HG02885 (cell line): ENCODE measurements around the gene TNFAIP3.
A peak's percentile ranks its signal among the peaks of the same experiment; 100 is the strongest.
"Not testable (repeated sequence)": the region's sequence is repeated elsewhere in the genome, so short reads cannot be mapped to it uniquely, and the experiment has no call there.

Experiments
- ATAC-seq: cut with Tn5 transposase; IDR thresholded peaks from one replicate; pipeline ENCODE4 v1.9.1; 2021; ENCODE audit warnings: mild to moderate bottlenecking; ENCODE audit not compliant: unreplicated experiment, poor library complexity

TNFAIP3 gene

DNA sequence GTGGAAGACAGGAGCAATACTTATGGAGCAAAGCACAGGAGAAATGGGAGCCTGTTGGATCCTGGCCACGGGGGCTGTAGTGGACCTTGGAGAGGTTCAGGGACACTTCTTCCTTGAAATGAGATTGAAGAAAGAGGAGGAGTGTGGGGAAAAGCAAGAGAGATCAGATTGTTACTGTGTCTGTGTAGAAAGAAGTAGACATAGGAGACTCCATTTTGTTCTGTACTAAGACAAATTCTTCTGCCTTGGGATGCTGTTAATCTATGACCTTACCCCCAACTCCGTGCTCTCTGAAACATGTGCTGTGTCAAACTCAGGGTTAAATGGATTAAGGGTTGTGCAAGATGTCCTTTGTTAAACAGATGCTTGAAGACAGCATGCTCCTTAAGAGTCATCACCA lies 22.7 kb upstream of the TNFAIP3 start:
- not testable (repeated sequence) for ATAC-seq

DNA sequence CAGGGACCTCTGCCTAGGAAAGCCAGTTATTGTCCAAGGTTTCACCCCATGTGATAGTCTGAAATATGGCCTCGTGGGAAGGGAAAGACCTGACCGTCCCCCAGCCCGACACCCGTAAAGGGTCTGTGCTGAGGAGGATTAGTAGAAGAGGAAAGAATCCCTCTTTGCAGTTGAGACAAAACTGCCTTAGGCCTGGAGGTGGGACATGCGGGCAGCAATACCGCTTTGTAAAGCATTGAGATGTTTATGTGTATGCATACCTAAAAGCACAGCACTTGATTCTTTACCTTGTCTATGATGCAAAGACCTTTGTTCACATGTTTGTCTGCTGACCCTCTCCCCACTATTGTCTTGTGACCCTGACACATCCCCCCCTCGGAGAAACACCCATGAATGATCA lies 22.3 kb upstream of the TNFAIP3 start:
- ATAC-seq, result not testable (repeated sequence)

GRCh38 chr6:137845460-137845859 lies 21.6 kb upstream of the TNFAIP3 start:
- ATAC-seq, result no peak

GRCh38 chr6:137846274-137846673 lies 20.8 kb upstream of the TNFAIP3 start:
- ATAC-seq, result no peak

DNA sequence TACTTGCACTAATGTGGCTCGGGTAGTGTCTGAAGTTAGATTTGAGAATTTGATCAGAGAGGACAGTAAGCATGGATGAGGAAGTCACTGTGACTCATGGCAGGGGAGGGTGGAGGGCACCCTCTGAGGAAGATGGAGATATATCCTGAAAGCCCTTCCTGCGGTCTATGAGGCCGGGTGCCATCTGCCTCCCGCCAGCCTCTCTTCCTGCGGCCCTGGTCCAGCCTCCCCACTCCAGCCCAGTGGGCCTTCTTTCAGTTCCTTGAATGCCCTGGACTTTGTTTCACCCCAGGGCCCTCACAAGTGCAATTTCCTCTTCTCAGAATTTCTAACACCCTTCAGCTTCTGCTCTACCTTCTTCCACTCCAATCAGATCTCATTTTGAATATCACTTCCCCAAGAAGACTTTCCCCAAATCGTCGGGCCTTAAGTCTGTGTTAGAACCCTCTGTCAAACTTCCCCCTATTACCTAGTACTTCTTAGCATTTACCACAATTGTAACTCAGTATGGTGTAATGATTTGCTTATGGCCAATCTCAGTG lies 20.2 kb upstream of the TNFAIP3 start:
- peak; percentile 58 for ATAC-seq

- no peak for ATAC-seq
Measured at GRCh38 chr6:137847748-137848147, 19.3 kb upstream of the TNFAIP3 start.

DNA sequence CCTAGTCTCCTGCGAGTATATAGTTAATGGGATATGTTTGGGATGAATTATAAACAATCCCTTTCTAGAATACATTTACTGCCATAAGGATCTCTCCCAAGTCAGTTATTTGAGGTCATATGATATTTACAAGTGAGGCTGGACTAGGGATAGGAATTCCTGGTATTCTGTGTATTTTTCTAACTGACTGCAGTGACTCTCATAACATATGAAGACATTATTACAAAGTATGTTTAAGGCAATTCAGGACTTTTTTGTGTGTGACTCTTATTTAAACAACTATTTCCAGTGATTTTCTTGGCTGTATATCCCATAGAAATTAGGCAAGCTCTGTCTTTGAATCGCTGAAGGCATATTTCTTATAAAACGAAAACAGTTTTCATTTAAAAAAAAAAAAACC lies 18.4 kb upstream of the TNFAIP3 start:
- no peak for ATAC-seq

DNA sequence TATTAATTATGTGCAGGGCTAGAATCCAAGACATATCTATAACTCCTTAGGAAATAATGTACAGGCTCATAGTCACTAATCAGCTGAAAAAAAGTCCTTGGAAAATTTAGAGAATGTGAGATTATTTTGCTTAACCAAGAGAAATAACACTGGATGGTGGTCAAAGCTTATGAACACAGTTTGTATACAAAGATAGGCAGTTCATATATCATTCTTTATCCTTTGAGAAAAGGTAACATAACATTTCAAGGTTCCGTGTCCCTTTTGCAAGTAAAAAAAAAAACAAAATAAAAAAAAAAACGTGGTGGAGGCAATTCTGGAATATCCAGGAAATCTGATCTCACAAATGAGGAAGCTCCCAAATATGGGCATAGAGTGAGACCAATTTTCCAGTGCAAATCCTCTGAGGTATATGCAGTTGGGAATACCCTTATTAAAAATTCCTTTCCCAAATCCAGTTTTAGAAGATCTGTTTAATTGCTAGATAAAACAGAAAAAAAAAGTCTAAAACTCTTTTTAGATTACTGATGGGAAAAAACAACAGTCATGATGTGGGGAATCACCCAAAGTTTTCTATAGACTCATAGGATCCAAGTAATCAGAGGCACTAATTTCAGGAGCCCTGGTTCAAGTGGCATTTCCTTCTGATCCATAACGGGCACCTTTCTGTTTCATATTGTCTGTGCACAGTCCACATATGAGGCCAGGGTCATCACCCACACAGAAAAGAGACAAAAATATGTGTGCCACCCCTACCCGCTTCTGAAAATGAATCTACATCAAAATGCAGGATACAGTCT lies 17.7 kb upstream of the TNFAIP3 start:
- ATAC-seq, result no peak

DNA sequence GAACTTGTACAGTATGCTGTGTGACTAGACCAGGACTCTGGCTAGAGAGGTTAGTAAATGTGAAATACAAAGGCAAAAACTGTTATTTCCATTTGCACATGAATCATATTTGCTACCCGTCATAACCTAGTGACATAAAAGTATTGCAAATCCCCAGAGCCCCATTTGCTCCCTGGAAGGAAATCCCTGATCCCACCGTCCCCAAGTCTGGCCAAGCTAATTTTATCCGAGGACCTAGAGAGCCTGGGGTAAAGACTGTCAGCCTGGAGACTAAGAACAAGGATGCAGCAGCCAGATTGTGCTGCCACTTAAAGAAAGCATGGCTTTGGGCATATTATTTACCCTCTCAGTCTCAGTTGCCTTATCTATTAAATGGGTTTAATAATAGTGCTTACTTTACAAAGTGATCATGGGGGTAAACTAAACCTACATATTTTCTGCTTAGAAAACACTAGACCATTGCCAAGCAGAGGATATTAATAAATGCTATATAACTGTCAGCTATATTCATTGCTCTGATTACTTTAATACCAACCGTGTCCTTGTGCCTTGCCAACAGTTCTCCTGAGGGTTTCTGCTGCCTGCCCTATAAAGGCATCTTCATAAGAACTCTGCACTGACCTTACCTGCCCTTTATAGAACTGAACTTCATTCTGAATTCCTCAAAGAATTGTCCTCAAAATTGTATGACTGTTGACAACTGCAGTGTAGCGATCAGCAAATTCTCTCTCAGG lies 16.9 kb upstream of the TNFAIP3 start:
- no peak for ATAC-seq

DNA sequence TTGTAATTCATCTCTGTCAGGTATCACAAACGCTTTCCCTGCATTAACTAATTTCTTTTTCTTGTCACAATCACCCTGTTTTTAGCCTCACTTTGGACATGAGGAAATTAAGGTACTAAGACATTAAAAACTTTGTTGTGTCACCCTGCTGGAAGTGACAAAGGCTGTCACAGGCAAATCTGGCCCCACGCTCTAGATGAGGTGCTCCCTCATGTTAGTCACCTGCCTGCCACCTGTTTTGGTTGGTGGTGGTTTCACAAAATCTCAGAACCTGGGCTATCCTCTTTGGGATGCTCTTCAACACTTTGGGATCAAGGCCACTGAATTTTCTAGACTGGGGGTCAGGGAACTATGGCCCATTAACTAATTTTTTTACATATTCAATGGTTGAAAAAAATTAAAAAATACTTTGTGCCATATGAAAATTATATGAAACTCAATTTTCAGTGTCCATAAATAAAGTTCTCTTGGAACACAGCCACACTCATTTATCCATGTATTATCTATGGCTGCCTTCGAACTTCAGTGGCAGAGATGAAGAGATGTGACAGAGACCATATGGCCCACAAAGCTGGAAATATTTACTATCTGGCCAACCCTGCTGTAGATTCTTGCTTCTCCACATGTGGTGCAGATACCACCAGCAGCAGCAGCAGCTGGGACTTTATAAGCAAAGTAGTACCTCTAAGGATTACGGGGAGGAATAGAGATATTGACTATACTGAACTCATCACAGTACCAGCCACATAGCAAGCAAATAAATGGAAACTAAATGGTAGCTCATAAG lies 16.1 kb upstream of the TNFAIP3 start:
- ATAC-seq, result no peak

DNA sequence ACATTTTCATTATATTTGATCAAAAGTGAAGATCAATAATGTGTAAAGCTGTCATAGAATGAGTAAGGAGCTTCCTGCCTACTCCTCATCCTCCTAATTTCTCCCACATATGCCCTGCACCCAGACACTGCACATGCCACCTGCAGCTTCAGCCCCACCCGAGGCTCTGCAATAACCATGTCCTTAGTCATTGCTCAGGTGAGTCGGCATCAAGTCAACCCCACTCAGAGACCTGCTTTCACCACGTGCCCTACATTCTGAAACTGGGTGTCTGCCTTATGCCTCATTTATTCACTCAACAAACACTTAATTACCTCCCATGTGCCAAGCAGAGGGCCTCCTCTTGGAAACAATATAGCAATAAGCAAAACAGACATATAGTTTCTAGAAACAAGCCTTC lies 15.4 kb upstream of the TNFAIP3 start:
- no peak for ATAC-seq

DNA sequence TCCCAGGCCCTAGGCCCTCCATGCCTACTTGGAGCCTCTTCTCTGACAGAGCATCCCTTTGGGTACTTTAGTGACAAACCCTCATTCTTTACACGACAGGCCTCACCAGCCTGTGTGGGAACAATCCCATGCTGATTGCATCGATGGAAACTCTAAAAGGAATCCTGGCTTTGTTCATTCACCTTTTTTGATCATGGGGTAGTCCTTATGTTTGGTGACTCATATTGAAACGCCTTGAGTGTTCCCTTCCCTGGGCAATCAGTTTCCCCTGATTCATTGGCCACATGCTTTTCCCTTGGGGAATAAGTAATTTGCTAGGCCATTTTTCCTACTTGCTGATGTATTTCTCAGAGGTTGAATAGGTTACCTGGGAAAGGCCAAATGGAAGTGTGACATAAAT lies 14.7 kb upstream of the TNFAIP3 start:
- no peak for ATAC-seq

- ATAC-seq, result no peak
Measured at GRCh38 chr6:137852811-137853210, 14.2 kb upstream of the TNFAIP3 start.

DNA sequence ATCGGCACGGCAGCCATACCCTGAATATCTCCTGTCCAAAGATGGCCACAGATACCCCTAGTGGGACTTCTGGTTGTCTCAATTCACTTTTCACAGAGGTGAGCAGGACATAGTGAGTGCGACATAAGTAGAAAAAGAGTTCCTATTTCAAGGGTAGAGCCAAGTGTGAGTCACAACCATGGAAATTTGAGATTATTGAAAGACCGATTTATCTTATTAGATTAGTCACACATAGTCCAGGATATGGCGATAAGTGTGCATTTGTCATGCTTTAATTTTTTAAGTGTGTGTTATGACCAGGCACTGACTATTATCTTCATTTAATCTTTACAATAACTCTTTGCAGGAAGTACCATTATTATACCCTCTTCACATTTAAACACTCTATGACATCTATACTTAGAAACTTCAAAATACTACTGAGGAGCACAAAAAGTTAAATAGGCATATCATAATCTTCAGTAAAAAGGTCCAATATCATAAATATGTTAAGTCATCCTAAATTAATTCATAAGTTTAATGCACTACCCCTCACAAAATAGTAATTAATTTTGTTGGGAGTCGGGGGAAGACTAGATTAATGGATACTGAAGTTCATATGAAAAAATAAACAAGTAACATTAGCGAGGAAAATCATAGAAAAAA lies 13.4 kb upstream of the TNFAIP3 start:
- ATAC-seq, result no peak

DNA sequence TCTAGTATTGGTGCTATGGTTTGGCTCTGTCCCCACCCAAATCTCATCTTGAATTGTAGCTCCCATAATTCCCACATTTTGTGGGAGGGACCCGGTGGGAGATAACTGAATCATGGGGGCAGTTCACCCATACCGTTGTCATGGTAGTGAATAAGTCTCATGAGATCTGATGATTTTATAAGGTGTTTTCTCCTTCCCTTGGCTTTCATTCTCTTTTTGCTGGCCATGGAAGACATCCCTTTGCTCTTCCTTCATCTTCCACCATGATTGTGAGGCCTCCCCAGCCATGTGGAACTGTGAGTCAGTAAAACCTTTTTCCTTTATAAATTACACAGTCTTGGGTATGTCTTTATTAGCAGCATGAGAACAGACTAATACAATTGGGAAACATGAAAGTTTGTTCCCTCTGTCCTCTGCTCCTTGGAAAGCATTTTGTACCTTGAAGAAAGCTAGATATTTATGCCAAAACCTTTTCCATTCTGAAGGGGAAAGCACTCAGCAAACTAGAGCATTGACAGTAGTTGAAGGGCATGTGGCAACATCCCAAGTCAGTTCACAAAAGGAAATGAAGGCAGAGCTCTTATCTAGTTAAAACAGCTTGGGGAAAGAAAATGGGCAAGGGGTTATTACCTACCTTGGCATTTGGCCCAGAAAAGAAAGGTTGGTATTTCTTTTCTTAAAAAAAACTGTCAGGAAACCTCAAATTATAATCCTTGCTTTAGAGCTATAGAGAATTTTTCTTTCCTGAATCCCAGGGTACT lies 10.7 kb upstream of the TNFAIP3 start:
- ATAC-seq, result no peak

- no peak for ATAC-seq
Measured at GRCh38 chr6:137859025-137859424, 8.0 kb upstream of the TNFAIP3 start.

DNA sequence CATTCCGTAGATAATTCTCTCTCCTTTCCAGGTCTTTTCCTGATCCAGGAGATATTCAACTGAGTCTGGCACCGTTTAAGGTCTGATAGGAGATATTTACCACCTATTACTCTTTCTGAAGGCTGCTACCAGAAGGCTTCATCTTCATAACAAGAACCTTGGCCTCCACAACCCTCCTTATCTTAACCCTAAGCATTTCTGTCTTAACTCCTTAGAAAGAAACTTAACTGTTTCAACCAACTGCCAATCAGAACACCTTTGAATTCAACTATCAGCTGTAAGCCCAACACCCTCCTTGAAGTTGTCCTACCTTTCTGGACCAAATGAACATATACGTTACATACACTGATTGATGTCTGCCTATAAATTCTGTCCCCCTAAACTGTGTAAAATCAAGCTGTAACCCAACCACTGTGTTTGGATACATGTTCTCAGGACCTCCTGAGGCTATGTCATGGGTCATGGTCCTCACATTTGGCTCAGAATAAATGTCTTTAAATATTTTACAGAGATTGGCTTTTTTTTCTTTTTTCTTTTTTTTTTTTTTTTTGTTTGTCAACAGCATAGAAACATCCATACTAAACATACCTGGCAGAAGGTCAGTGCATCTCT lies 6.6 kb upstream of the TNFAIP3 start:
- ATAC-seq, result no peak

DNA sequence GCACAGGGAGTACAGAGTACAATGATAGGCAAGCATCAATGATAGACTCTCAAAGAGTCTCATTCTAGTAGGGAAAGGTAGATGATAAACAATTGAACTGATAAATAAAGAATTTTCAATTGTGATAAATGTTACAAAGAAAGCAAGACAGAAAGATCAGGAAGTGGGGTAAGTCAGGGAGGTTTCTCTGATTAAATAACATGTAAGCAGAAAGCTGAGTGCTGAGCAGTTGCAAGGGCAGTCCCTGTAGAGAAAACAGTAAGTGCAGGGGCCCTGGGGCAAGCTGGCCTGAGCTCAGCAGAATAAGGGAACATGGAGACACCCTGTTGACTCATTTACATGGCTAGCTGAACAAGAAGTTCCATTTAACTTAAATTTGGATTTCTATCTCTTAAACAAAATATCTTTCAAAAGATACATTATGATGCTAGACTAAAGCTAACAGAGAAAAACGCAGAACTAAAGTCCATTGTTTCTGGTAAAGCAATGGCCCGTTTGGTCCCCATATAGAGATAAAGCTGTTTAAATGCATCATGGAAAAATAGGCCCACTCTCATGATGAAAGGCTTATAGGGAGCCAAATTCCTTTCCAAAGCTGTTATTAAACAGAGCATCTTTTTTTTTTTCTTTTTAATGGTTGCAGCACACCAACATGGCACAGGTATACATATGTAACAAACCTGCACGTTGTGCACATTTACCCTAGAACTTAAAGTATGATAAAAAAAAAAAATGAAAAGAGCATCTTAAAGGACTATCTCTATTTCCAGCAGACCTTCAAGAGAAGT lies 5.3 kb upstream of the TNFAIP3 start:
- ATAC-seq, result no peak
